WI38 (cell line): ENCODE measurements around the gene ODAD3.
"Not testable (repeated sequence)": the region's sequence is repeated elsewhere in the genome, so short reads cannot be mapped to it uniquely, and the experiment has no call there.

Source experiments
- H3K4me3 ChIP-seq: 2 replicates; pipeline ENCODE4 v1.5.1; 2011; ENCODE audit warnings: low read depth, mild to moderate bottlenecking, control low read depth, low read length
- CTCF ChIP-seq: IDR thresholded peaks from 2 replicates; pipeline ENCODE4 v1.5.1; 2012; ENCODE audit warnings: low read depth, mild to moderate bottlenecking, control low read depth, low read length

Gene ODAD3

GRCh38 chr19:11418549-11419506 is 16.1 kb downstream of the ODAD3 start, which contains the start of gene RGL3:
RGL3 (minus strand) TSS chr19:11419314; CDS start chr19:11419278, 36 bp downstream.
- TF ChIP-seq CTCF, result no peak
- H3K4me3 ChIP-seq, result peak within 1 kb of the TSS; percentile 58

- H3K4me3 ChIP-seq, result no peak overlapping the region; the same call in 1 of the 2 replicates
- TF ChIP-seq CTCF, result no peak
These were observed 16.8 kb downstream of the ODAD3 start for GRCh38 chr19:11418094-11418548.

GRCh38 chr19:11416346-11417052 is 18.4 kb downstream of the ODAD3 start:
- no peak for TF ChIP-seq CTCF
- no peak overlapping the region for H3K4me3 ChIP-seq

- no peak for TF ChIP-seq CTCF
- H3K4me3 ChIP-seq, result no peak overlapping the region
These were observed 20.4 kb downstream of the ODAD3 start for GRCh38 chr19:11414544-11414943.

- TF ChIP-seq CTCF, result no peak
- no peak overlapping the region for H3K4me3 ChIP-seq
These were observed 24.2 kb downstream of the ODAD3 start for GRCh38 chr19:11410682-11411081.

GRCh38 chr19:11408591-11408990 is 26.3 kb downstream of the ODAD3 start:
- no peak for TF ChIP-seq CTCF
- no peak overlapping the region for H3K4me3 ChIP-seq

- not testable (repeated sequence) for H3K4me3 ChIP-seq
These were observed 28.2 kb downstream of the ODAD3 start for GRCh38 chr19:11406703-11407236.
